A549 treated with GW870086 at 1 μM for 4 hours (cell line): Measurements from ENCODE around the gene C3orf22. TPM values are rescaled to one million over a fixed set of nuclear protein-coding genes. Genes with fewer than 3 reads are reported as not detected.

Experiments used
- total RNA-seq: library from RNA; stranded (reverse); fragments of 200-300 nt; extraction: Qiagen RNA extraction; gene quantifications from 5 replicates; pipeline ENCODE4 v1.2.3, GENCODE V29; 2022; ENCODE audit warnings: low read depth

The C3orf22 gene, protein sequence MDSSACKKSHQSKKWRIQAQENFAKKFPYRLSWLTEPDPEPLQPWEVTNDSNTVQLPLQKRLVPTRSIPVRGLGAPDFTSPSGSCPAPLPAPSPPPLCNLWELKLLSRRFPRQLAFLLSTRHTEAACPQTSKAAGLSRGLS
- total RNA-seq: not detected in 5 replicates

DNA sequence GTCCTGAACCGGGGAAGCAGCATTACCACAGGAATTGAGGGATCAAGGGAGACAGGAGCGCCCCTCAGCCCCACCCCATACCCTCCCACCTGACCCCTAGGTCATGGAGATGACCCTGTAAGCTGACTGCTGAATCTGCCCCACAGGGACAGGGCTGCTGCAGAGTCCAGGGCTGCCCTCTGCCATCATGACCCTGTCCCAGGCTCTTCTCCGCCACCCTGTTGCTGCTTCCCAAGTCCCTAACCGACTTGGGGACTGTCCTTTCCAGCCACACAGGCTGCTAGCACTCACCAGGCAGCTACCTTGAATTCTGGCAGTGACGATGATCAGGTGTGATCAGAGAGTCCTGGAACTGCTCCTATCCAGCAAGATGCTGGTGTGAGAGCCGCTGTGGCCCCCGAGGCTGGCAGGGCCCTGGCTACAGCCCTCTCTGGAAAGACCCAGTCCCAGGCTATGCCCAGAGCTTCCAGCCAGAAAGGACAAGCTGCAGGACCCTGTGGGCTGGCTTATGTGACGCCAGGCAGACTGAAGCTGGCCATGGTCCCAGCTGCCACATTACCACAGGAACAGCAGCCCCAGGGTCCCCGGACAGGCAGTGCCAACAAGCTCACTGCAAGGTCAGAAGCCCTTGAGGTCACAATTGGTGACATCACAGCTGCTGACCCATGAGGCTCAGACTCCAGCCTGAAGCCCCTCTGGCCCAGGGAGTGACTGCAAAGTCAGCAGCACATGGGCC lies at the start of gene C3orf22:
Gene C3orf22, minus strand, starts transcription at position 597 of the 736 bp plus-strand sequence. CDS start 5,542 bp downstream, outside the sequence.

DNA sequence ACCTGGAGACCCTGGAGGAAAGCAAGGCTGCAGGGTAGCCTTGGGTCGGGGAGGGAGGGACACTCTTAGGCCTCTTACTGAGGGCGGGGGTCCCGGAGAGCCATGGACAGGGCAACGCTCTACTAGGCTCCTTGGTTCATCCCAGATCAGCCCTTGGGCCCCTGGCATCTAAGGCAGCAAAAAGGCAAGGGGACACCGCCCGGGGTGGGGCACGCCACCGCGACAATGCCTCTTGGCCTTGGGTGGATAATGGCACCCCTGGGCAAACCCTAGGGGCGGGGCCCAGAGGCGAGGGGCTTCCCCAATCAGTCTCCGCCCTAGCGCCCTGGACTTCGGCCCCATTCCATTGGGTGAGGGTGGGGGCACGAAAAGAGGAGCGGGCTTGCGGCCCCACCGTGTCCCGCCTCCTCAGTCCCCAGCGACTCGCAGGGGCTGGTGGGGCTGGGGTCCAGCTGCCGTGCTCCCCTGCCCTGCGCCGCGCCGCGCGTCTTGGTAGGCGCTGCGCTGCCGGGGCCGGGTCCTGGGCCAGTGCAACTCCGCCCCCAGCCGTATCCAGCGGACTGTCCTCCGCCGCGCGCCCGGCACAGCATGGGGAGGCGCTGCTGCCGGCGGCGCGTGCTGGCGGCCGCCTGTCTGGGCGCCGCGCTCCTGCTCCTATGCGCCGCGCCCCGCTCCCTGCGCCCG lies 34.8 kb downstream of the C3orf22 start, which contains the start of gene CHST13:
Gene CHST13, plus strand, starts transcription at position 411 of the 684 bp plus-strand sequence. Its CDS starts 178 bp downstream, at position 589.

DNA sequence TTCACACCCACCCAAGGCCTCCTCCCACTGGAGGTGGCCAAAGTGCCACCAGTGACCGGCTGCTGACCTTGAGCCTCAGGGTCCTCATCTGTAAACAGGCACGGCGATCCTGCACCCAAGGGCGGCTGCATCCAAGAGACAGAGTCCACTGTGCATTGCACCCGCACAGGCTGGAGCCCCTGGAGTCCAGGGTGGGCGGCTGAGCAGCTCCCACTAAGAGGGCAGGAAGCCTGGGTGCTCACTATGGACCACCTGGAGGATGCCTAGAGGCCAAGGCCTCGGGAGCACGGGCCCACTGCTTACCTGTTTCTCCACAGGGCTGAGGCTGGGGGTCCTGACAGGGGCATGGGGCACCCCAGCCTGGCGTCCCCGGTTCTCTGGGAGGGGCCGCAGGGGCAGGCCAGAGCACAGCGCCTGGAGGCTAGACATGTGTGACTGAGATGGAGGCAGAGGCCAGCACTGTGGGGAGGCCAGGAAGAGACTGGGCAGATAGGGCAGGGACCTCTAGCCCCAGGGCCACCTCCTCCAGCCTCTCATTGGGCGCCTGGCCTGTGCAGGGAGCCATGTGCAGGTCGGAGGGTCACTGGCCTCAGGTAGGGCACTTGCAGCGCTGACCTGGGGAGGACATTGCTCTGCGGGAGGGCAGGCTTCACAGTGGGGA lies 41.3 kb downstream of the C3orf22 start, which contains the start of gene UROC1:
Gene UROC1, minus strand, starts transcription at position 483 of the 661 bp plus-strand sequence. Its CDS starts 54 bp downstream, at position 429.

Other genes starting within 250 kb of the C3orf22 start
- 0.21 to 0.65 TPM (median 0.27 TPM) in 5 replicates for gene KLF15, start 201.5 kb downstream of the C3orf22 start, total RNA-seq
- gene CFAP100, start 164.0 kb downstream of the C3orf22 start, total RNA-seq: not detected in 5 replicates
- gene ZXDC, start 83.0 kb downstream of the C3orf22 start, total RNA-seq: 7.5 to 9.2 TPM (median 8.1 TPM) in 5 replicates
- gene UROC1, start 41.2 kb downstream of the C3orf22 start, total RNA-seq: not detected in 5 replicates
- 0.41 to 1.5 TPM (median 0.88 TPM) in 5 replicates for gene CHST13, start 34.8 kb downstream of the C3orf22 start, total RNA-seq
- gene TXNRD3, start 96.2 kb upstream of the C3orf22 start, total RNA-seq: 5.7 to 7.3 TPM (median 6.5 TPM) in 5 replicates
- 16.8 to 23.0 TPM (median 19.4 TPM) in 5 replicates for gene CHCHD6, start 145.3 kb upstream of the C3orf22 start, total RNA-seq